Measurements from ENCODE around the gene DDX39B.

- TF ChIP-seq CTCF (IDR thresholded peaks at IDR 0.05), result no peak
- TF ChIP-seq POLR2A (IDR thresholded peaks at IDR 0.05), result no peak
Measured at GRCh38 chr6:31530659-31531058, 11.1 kb downstream of the DDX39B start.
